T follicular helper cell (primary cell): ENCODE data around the gene MN1.

Experiments used
- DNase-seq: peaks from one replicate; pipeline ENCODE4 v3.0.0-alpha.2; 2020; ENCODE audit warnings: low read depth

MN1 gene

GRCh38 chr22:27800250-27801201, 1.0 kb downstream of the MN1 start:
- DNase-seq, result no peak

DNA sequence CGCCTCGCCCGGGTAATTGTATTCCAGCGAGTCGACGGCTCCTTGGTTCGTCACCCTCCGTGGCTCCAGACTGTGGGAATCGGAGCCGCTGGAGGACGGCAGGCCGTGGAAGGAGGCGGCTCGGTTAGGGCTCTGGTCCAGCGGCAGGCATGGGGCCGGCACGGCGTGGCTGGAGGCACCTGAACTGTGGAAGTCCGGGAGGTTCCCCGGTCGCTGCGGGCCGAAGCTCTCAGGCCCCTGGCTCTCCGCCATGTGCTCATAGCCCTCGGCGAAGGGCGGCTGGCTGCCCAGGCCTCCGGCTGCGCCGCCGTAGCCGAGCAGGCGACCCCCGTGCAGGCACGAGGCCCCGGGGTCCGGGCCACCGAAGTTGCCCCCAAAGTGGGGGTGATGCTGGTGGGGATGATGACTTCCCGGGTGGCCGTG, 1.7 kb downstream of the MN1 start:
- DNase-seq, result no peak

- DNase-seq, result no peak
Observed at GRCh38 chr22:27799015-27799826, 2.3 kb downstream of the MN1 start.

GRCh38 chr22:27798511-27799014, 3.0 kb downstream of the MN1 start:
- no peak for DNase-seq

DNA sequence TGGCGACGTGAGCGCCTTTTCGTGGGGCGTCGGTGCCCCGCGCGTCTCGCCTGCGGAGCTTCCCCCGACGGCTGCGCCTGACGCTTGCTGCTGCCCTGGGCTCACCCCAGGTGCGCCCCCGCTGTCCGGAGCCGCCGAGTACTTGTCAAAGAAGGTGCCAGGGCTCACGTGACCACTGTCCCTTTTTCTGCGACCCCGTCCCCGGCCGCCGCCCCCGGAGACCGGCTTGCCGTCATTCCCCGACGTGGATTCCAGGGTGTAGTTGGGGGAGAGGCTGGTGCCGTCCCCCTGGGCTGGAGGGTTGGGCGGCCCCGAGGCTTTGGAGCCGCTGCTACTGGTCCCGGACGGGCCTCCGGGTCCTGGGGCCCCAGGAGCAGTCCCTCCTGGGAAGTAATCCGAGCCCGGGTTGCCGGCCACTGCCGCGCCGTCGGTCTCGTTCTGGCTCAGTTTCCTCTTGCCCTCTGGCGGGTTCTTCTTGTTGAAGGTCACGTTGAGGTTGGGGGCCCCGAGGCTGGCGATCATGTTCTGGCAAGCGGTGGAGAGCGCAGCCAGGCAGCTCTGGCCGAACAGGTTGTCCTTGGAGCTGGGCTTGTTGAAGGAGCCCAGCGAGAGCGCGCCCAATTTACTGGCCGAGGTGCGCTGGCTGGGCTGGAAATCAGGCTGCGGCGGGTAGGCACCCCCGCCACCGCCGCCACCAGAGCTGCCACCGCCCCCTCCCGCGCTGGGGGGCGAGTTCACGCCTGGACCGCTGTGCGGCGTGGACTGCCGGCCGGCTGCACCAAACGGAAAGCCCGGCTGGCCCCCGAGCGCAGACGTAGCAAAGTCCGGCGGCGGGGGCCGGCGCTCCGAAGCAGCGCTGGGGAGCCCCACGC, 3.8 kb downstream of the MN1 start:
- no peak for DNase-seq

GRCh38 chr22:27796829-27797519, 4.6 kb downstream of the MN1 start:
- DNase-seq, result no peak

GRCh38 chr22:27795696-27796517, 5.6 kb downstream of the MN1 start:
- no peak for DNase-seq

GRCh38 chr22:27795053-27795452, 6.5 kb downstream of the MN1 start:
- no peak for DNase-seq

GRCh38 chr22:27794226-27794625, 7.3 kb downstream of the MN1 start:
- DNase-seq, result no peak

- DNase-seq, result no peak
Observed at GRCh38 chr22:27793576-27793975, 8.0 kb downstream of the MN1 start.

DNA sequence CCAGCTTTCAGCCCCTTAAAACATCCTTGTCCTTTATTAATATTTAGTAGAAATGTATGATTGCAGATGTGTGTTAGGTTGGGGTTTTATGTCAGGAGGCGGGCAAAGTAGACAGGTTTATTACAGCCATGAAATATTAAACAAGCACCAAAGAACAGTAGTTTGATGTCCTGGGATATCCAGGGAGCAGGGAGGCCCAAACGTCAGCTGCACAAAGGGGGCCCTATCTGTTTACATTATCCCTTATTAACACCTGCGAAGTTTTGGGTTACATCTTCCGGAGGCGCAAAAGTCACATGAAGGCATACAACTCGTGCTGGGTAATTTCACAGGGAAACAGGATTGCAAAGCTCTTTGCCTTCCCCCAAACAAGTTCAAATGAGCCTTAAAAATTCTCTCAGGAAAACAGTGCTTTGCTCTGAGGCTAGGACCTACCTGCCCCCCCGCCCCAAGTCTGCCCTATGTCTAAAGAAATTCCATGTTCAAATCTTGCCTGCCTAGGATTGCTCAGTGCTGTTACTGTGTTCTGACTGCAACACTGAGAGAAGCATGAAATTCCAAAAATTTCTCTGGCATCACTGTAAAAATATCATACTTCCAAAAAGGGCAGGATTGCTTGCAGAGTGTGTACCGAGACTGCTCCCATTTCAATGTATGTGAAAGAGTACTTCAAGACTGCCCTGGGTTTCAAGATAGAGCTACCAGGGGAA, 8.9 kb downstream of the MN1 start:
- DNase-seq, result no peak

GRCh38 chr22:27791859-27792241, 9.7 kb downstream of the MN1 start:
- DNase-seq, result no peak

DNA sequence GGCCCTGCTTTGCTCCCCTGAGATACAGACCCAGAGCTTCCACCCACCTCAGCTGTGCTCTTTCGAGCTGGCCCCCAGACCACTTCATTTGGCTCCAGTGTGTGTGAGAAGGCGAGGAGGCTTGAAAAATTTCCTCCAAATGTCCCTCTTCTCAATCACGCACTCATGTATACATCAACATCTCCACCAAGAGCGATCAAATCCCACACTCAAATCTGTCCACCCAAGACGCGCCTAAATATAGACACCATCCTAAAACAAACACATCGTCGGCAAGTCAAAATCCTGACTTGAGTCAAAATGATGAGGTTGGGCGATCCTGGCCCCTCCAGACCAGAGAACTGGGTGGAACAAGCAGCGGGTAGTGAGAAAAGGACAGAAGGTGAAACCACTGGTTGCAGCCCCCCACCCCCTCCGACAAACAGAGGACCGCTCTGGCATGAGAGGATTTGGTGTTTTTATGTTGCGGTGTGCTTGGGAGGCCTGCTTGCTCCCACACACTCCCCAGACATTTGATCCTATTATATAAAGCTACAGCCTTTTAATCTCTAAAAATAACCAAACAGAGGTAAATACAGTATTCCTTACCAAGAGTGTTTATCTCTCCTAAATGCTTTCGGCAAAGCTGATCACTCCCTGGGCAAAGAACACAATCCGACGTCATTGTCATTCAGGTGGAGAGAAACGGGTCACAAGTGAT, 10.2 kb downstream of the MN1 start:
- no peak for DNase-seq

- no peak for DNase-seq
Observed at GRCh38 chr22:27790376-27791158, 11.0 kb downstream of the MN1 start.

DNA sequence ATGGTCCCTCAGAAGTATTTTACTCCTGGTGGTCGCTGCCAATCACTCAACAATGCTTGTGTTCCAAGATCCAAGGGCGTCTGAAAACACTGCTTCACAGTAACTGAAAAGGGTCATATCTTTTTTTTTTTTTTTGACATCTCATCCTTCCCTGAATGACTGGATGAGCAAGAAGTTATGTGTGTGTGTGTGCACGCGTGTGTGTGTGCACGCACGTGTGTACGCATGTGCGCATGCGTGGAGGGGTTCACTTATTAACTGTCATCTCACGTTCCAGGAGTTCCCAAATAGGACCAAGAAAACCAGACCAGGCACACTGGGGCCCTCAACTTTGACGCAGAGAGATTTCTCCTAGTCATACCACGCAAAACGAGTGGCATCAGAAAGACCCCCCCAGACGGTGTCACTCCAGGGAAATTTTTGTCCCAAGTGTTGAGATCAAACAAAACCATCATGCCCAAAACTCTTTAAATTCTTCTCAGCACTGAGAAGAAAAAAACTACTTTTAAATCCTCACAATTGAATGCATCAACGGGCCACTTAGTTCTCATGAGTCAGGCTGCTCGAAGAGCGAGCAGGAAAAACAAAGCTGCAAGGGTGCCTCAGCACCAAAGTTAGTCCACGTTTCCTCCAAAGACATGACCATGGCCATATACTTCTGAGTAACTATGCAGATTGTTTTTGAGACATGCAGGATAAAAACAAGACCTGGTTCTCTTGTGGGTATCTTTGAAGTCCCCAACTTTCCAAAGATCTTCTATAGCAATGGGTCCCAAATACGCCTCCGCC, 12.9 kb downstream of the MN1 start:
- no peak for DNase-seq

- DNase-seq, result no peak
Observed at GRCh38 chr22:27786965-27787364, 14.6 kb downstream of the MN1 start.

DNA sequence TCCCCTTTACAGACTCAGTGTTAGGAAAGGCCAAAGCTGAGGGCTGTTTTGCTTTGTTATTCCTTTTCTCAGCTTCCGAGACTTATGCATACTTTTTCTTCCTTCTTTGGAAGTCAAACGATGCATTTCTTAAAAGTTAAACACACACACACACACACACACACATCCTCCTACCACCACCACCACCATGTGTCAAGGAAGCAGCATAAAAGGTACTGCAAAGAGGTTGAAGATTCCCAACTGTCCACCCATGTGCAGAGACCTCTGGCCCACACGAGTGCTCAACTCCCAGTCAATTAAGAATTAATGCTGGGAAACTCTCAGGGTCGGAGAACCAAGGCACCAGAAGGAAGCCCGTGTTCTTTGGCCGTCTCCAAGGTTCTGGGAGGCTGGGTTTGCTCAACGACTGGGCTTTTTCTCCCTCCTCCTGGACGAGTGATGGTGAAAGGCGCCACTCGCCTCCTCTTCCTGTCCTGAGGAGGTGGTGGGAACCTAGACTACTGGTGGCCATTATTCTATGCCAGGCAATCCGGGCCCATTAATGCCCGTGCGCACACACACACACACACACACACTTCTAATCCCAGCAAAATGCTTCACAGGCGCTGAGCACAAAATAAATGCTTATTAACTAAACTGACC, 15.1 kb downstream of the MN1 start:
- DNase-seq, result no peak
